HEK293T (cell line): Measurements from ENCODE around the gene PGD.
"Not testable (repeated sequence)": the region's sequence is repeated elsewhere in the genome, so short reads cannot be mapped to it uniquely, and the experiment has no call there.

Source experiments
- CTCF ChIA-PET: fragments of 350-600 bp; formaldehyde crosslinking; extraction: SDS; loops from one replicate; lab custom pipeline; 2021; ENCODE audit warnings: antibody characterized with exemption, inconsistent platforms; lab: Yijun Ruan, JAX
- POLR2A ChIA-PET: fragments of 350-600 bp; formaldehyde crosslinking; extraction: SDS; loops from one replicate; lab custom pipeline; 2020; ENCODE audit warnings: antibody characterized with exemption, inconsistent platforms; lab: Yijun Ruan, JAX
- DNase-seq: peaks from one replicate; pipeline ENCODE4 v3.0.0; 2012; ENCODE audit warnings: mixed read lengths; ENCODE audit errors: extremely low spot score
- ARNT ChIP-seq: fragments of 450-650 bp; IDR thresholded peaks from 2 replicates; pipeline ENCODE4 v1.6.1; 2017; ENCODE audit warnings: mild to moderate bottlenecking
- BHLHE40 ChIP-seq: fragments of 450-650 bp; IDR thresholded peaks from 2 replicates; pipeline ENCODE4 v1.6.1; 2016; ENCODE audit warnings: mild to moderate bottlenecking, moderate library complexity, borderline replicate concordance
- CTBP1 ChIP-seq: fragments of 450-650 bp; IDR thresholded peaks from 2 replicates; pipeline ENCODE4 v1.6.1; 2016; ENCODE audit warnings: borderline replicate concordance
- ELF4 ChIP-seq: fragments of 450-650 bp; IDR thresholded peaks from 2 replicates; pipeline ENCODE4 v1.6.1; 2017; ENCODE audit warnings: antibody characterized with exemption
- FOXA1 ChIP-seq: fragments of 450-650 bp; IDR thresholded peaks from 2 replicates; pipeline ENCODE4 v1.6.1; 2016; ENCODE audit warnings: mild to moderate bottlenecking
- FOXK2 ChIP-seq: fragments of 450-650 bp; IDR thresholded peaks from 2 replicates; pipeline ENCODE4 v1.6.1; 2016; ENCODE audit warnings: mild to moderate bottlenecking
- FOXM1 ChIP-seq: fragments of 450-650 bp; IDR thresholded peaks from 2 replicates; pipeline ENCODE4 v1.6.1; 2017; ENCODE audit warnings: mild to moderate bottlenecking, borderline replicate concordance
- HDGF ChIP-seq: fragments of 450-650 bp; IDR thresholded peaks from 2 replicates; pipeline ENCODE4 v1.6.1; 2017; ENCODE audit warnings: antibody characterized with exemption, borderline replicate concordance
- L3MBTL2 ChIP-seq: fragments of 450-650 bp; conservative IDR thresholded peaks from 2 replicates; pipeline ENCODE4 v1.6.1; 2016; ENCODE audit warnings: mild to moderate bottlenecking
- LEF1 ChIP-seq: fragments of 450-650 bp; IDR thresholded peaks from 2 replicates; pipeline ENCODE4 v1.6.1; 2017; ENCODE audit warnings: mild to moderate bottlenecking, borderline replicate concordance
- NFRKB ChIP-seq: fragments of 450-650 bp; IDR thresholded peaks from 2 replicates; pipeline ENCODE4 v1.6.1; 2016; ENCODE audit warnings: mild to moderate bottlenecking, moderate library complexity
- PKNOX1 ChIP-seq: fragments of 450-650 bp; IDR thresholded peaks from 2 replicates; pipeline ENCODE4 v1.6.1; 2016
- SP1 ChIP-seq: fragments of 450-650 bp; IDR thresholded peaks from 2 replicates; pipeline ENCODE4 v1.6.1; 2017
- SUZ12 ChIP-seq: fragments of 450-650 bp; IDR thresholded peaks from 2 replicates; pipeline ENCODE4 v1.6.1; 2016; ENCODE audit warnings: mild to moderate bottlenecking
- TARDBP ChIP-seq: fragments of 450-650 bp; IDR thresholded peaks from 2 replicates; pipeline ENCODE4 v1.6.1; 2016
- ZNF384 ChIP-seq: fragments of 450-650 bp; IDR thresholded peaks from 2 replicates; pipeline ENCODE4 v1.6.1; 2016

The PGD gene

GRCh38 chr1:10374442-10374860 lies 24.4 kb upstream of the PGD start:
- DNase-seq: no peak
- CTCF ChIA-PET: interaction anchor here (0.7 to 0.8 kb wide), 2 partner anchors 25 to 39 kb away, joined by 3 read pairs; no protein-coding TSS in a partner anchor
- no peak for TF ChIP-seq LEF1
- no peak for TF ChIP-seq NFRKB
- TF ChIP-seq TARDBP: no peak
- TF ChIP-seq SP1: no peak
- no peak for TF ChIP-seq HDGF
- no peak for TF ChIP-seq PKNOX1
- no peak for TF ChIP-seq FOXK2
- TF ChIP-seq ARNT: no peak
- TF ChIP-seq ZNF384: no peak
- TF ChIP-seq SUZ12: no peak
- TF ChIP-seq FOXM1: no peak
- TF ChIP-seq ELF4: no peak
- POLR2A ChIA-PET: no interaction called here

DNA sequence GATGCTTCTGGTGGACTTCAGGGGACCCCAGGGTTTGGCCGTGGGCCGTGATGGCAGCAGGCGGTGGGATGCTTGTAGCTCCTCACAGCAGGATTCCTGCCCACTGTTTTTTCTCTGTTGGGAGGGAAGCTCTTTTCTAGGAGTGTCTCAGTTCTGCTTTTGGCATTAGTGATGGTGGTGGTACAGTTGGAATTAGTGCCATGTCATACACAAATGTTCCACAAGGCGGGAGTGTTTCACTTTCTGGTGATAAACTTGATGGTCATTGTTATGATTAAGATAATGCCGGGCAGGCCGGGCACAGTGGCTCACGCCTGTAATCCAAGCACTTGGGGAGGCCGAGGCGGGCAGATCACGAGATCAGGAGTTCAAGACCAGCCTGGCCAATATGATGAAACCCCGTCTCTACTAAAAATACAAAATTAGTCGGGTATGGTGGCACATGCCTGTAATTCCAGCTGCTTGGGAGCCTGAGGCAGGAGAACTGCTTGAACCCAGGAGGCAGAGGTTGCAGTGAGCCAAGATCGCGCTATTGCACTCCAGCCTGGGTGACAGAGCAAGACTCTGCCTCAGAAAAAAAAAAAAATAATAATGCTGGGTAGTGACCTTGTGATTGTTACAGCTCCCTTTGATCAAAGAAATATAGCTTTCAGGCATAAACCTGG lies 21.4 kb upstream of the PGD start:
- CTCF ChIA-PET: interaction anchor here (0.6 to 2.1 kb wide), 5 partner anchors 10 to 436 kb away, joined by 3 to 10 read pairs (median 4); partner anchors contain the start of gene CENPS
- POLR2A ChIA-PET: not testable (repeated sequence)
- DNase-seq: peak; percentile 69
- TF ChIP-seq PKNOX1: 0 out of 2 replicates have a peak, but pooled peaks have one; percentile 20

DNA sequence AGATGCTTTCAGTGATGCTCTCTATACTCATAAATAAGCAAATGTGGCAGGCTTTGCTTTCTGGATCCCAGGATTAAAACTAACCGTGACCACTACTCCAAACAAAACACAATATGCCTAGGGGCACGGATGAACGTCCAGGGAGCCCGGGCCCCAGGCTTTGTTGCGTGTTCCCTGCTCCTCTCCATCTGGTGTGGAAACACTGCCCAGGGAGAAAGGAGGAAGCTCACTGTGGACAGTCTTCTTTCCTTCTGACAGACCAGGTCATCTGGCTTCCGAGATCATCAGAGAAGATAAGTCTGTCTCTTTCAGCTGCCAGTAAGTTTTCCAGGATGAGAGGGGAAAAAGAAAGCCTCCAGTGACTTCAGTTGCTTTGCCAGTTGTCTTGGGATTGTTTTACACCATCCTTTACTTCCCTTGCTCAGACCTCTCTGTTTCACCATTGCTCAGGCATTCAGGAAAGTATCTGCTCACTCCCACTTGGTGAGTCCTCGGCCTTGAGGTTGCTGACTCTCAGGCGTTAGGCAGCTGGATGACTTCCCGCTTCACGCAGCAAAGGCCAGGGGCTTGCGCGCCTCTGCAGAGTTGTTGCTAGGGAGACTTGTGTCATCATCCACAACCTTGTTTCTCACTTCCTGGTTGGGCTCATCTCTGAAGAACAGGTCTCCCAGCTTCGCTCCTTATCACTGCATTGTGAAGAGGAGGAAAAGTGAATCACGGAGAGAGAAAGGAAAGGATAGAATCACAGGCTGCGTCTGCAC lies 20.6 kb upstream of the PGD start:
- DNase-seq: no peak

DNA sequence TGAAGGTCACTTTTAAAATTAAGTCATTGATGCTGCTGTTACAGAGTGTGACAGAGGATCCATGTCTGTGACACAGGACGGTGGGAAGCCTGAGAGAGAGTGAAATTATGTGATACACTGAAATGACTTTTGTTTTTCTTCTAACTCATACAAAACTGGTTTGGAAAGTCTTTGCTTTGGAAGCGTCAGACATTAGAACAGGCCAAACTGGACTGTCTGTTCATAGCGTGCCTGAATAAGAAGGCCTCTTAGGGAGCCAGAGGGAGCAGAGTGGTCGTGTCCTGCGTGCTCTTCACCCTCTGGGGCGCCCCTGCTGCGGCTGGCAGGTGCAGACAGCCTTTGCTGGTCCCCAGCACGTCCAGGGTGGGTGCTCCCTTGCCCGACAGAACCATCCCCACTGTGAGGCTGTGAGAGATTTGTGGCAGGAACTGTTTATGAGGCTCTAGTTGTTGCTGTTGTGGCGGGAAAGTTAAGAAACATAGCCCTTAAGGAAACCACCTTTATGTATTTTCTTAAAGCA lies 19.7 kb upstream of the PGD start:
- POLR2A ChIA-PET: no interaction called here

More for the DNA sequence above, 20.6 kb upstream of the PGD start:
- POLR2A ChIA-PET: no interaction called here
- CTCF ChIA-PET: interaction anchor here (0.6 to 2.1 kb wide), 2 partner anchors 48 to 51 kb away, joined by 3 to 10 read pairs; partner anchors contain the start of gene CENPS
- TF ChIP-seq FOXM1: no peak
- no peak for TF ChIP-seq TARDBP
- no peak for TF ChIP-seq FOXA1
- no peak for TF ChIP-seq L3MBTL2
- no peak for TF ChIP-seq ELF4
- no peak for TF ChIP-seq NFRKB
- no peak for TF ChIP-seq HDGF
- no peak for TF ChIP-seq ZNF384
- no peak for TF ChIP-seq SUZ12
- no peak for TF ChIP-seq SP1
- TF ChIP-seq ARNT: no peak
- no peak for TF ChIP-seq LEF1
- TF ChIP-seq BHLHE40: no peak
- TF ChIP-seq FOXK2: no peak

GRCh38 chr1:10379676-10380075 lies 19.2 kb upstream of the PGD start:
- DNase-seq: no peak
- ChIA-PET CTCF (no interaction called here), POLR2A (no interaction called here)
- TF ChIP-seq FOXA1: no peak
- TF ChIP-seq BHLHE40: no peak
- TF ChIP-seq FOXK2: no peak
- no peak for TF ChIP-seq LEF1
- no peak for TF ChIP-seq FOXM1
- TF ChIP-seq L3MBTL2: no peak
- TF ChIP-seq SP1: no peak
- TF ChIP-seq PKNOX1: no peak
- no peak for TF ChIP-seq NFRKB
- no peak for TF ChIP-seq CTBP1
- no peak for TF ChIP-seq ARNT
- no peak for TF ChIP-seq HDGF
- TF ChIP-seq ZNF384: no peak
- TF ChIP-seq SUZ12: no peak
- TF ChIP-seq ELF4: no peak

More for the DNA sequence above, 19.7 kb upstream of the PGD start:
- TF ChIP-seq SP1: no peak
- no peak for TF ChIP-seq ELF4
- no peak for TF ChIP-seq TARDBP
- TF ChIP-seq FOXK2: no peak
- no peak for TF ChIP-seq CTBP1
- TF ChIP-seq SUZ12: no peak
- no peak for TF ChIP-seq FOXM1
- no peak for TF ChIP-seq L3MBTL2
- TF ChIP-seq NFRKB: no peak
- no peak for TF ChIP-seq LEF1
- TF ChIP-seq ARNT: no peak
- no peak for TF ChIP-seq FOXA1
- TF ChIP-seq BHLHE40: no peak
- CTCF ChIA-PET: no interaction called here
- no peak for DNase-seq
